Panc1 (cell line): ENCODE data around the gene CPT2. TPM values are rescaled to one million over a fixed set of nuclear protein-coding genes. Genes with fewer than 3 reads are reported as not detected.

Source experiments
- ATAC-seq: fragments of 200-7000 bp; cut with Tn5 transposase; 2 replicates; pipeline ENCODE4 v1.9.1; 2020; ENCODE audit warnings: mild to moderate bottlenecking, moderate library complexity
- BruUV-seq: library from RNA; stranded (reverse); fragments of 400-500 nt; replicated peaks from 2 replicates; lab custom pipeline; 2021; lab: Mats Ljungman, UMichigan
- CTCF ChIA-PET: fragments of 300-600 bp; sonication (Branson Sonifier 250); formaldehyde crosslinking; loops from one replicate; lab custom pipeline; 2022; ENCODE audit warnings: antibody characterized with exemption; lab: Charles Lee
- POLR2A ChIA-PET: fragments of 300-600 bp; sonication (Branson Sonifier 250); formaldehyde crosslinking; loops from one replicate; lab custom pipeline; 2022; ENCODE audit warnings: antibody characterized with exemption; lab: Charles Lee
- DNase-seq: peaks from one replicate; pipeline ENCODE4 v3.0.0-alpha.2; 2010; ENCODE audit warnings: low read depth, low spot score
- H3K27ac ChIP-seq: 2 replicates; pipeline ENCODE4 v1.5.1; 2011; ENCODE audit warnings: mild to moderate bottlenecking, low read length, inconsistent platforms
- H3K27me3 ChIP-seq: fragments of 200-500 bp; sonication (Bioruptor generic); 2 replicates; pipeline ENCODE4 v1.6.0; 2014; ENCODE audit warnings: low read length, inconsistent platforms; ENCODE audit not compliant: control insufficient read depth, insufficient read depth
- H3K36me3 ChIP-seq: fragments of 200-500 bp; sonication (Bioruptor generic); 2 replicates; pipeline ENCODE4 v1.5.1; 2014; ENCODE audit warnings: inconsistent platforms, mild to moderate bottlenecking, low read length, moderate library complexity; ENCODE audit not compliant: control insufficient read depth, insufficient read depth
- H3K4me1 ChIP-seq: 2 replicates; pipeline ENCODE4 v1.5.1; 2011; ENCODE audit warnings: inconsistent platforms, mild to moderate bottlenecking, low read length, moderate library complexity; ENCODE audit not compliant: control insufficient read depth, insufficient read depth
- H3K4me3 ChIP-seq, 2 experiments: 2 replicates each; pipeline ENCODE4 v1.5.1; 2011 to 2012; ENCODE audit warnings: low read depth in 2 of 2, low read length in 2 of 2, mild to moderate bottlenecking in 2 of 2, inconsistent platforms in 1 of 2, moderate library complexity in 1 of 2
- H3K9me3 ChIP-seq: fragments of 200-500 bp; sonication (Bioruptor generic); 2 replicates; pipeline ENCODE4 v1.5.1; 2014; ENCODE audit warnings: low read depth, mild to moderate bottlenecking, inconsistent platforms, low read length, moderate library complexity; ENCODE audit not compliant: control insufficient read depth, insufficient read depth
- CTCF ChIP-seq: fragments of 450-650 bp; IDR thresholded peaks from 2 replicates; pipeline ENCODE4 v1.5.1; 2017; ENCODE audit warnings: mild to moderate bottlenecking
- POLR2AphosphoS5 ChIP-seq: IDR thresholded peaks from 2 replicates; pipeline ENCODE4 v1.6.1; 2012; ENCODE audit warnings: mild to moderate bottlenecking, low read depth, low read length, moderate library complexity
- SIN3A ChIP-seq: IDR thresholded peaks from 2 replicates; pipeline ENCODE4 v1.6.1; 2012; ENCODE audit warnings: low read depth, mild to moderate bottlenecking, low read length, moderate library complexity, borderline replicate concordance; ENCODE audit not compliant: insufficient read depth
- TCF7L2 ChIP-seq: IDR thresholded peaks from 2 replicates; pipeline ENCODE4 v1.6.1; 2011; ENCODE audit warnings: mild to moderate bottlenecking, low read depth, low read length, inconsistent platforms
- in situ Hi-C: cut with HindIII; loops from 2 replicates; pipeline ENCODE4 v1.10.0; 2016; ENCODE audit warnings: low sequenced_read_pairs, low pct_unique_long_range_greater_than_20kb
- intact Hi-C: fragments of 100-400 bp; cut with micrococcal nuclease; formaldehyde crosslinking; loops from one replicate; pipeline ENCODE4 v1.10.0; 2022; ENCODE audit not compliant: unreplicated experiment
- total RNA-seq: library from RNA; stranded (reverse); gene quantifications from one replicate; pipeline ENCODE4 v1.2.1, GENCODE V29; 2021; ENCODE audit not compliant: unreplicated experiment
- TF ChIP-seq, protein P1 (sequence below), 2 experiments: IDR thresholded peaks; 2 replicates each; pipeline ENCODE4 v1.6.1; 2011 to 2012; ENCODE audit warnings: low read depth in 2 of 2, control low read depth in 1 of 2, low read length in 1 of 2, mild to moderate bottlenecking in 1 of 2, moderate library complexity in 1 of 2; ENCODE audit not compliant: insufficient read depth in 1 of 2

CPT2 gene
- total RNA-seq, 1 experiment from 2014 or later, result 18.9 TPM

DNA sequence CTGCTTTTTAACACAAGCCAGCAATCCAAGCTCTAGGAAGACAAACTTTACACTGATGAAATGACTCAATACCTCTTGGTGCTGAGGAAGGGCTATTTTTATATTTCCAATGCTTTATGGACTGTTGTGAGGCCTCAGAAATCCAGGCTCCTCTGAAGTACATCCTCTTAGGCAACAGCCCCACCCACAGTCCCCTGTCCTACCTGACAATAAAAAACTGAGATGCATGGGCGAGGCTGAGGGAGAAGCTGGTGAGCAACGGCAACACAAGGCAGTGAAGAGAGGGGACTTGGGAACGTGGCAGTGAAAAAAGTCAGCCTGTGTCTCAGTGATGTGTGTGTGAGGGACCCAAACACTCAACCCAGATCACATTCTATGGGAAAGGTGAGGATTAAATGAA, 10.1 kb upstream of the CPT2 start:
- no TSS peak for BruUV-seq
- DNase-seq (no peak), ATAC-seq (no peak)
- no peak overlapping the region for H3K4me3 ChIP-seq
- ChIA-PET POLR2A (no interaction called here), CTCF (interaction anchor here (1.4 kb wide), 1 partner anchor 10 kb away, joined by 5 read pairs; no protein-coding TSS in a partner anchor)
- H3K36me3 ChIP-seq, result no peaks in the 10 kb centered on the region
- no peaks in the 10 kb centered on the region for H3K9me3 ChIP-seq
- H3K27ac ChIP-seq, result no peak overlapping the region
- in situ Hi-C loops, result no loop called here
- H3K27me3 ChIP-seq, result no peaks in the 10 kb centered on the region
- intact Hi-C loops, result loop anchor here (10.0 kb wide), 1 partner anchor 282 kb away; no protein-coding TSS in a partner anchor
- H3K4me1 ChIP-seq, result no peaks in the 10 kb centered on the region
- TF ChIP-seq POLR2AphosphoS5 (no peak), SIN3A (no peak), CTCF (no peak), TCF7L2 (no peak)
- TF ChIP-seq, protein P1, sequence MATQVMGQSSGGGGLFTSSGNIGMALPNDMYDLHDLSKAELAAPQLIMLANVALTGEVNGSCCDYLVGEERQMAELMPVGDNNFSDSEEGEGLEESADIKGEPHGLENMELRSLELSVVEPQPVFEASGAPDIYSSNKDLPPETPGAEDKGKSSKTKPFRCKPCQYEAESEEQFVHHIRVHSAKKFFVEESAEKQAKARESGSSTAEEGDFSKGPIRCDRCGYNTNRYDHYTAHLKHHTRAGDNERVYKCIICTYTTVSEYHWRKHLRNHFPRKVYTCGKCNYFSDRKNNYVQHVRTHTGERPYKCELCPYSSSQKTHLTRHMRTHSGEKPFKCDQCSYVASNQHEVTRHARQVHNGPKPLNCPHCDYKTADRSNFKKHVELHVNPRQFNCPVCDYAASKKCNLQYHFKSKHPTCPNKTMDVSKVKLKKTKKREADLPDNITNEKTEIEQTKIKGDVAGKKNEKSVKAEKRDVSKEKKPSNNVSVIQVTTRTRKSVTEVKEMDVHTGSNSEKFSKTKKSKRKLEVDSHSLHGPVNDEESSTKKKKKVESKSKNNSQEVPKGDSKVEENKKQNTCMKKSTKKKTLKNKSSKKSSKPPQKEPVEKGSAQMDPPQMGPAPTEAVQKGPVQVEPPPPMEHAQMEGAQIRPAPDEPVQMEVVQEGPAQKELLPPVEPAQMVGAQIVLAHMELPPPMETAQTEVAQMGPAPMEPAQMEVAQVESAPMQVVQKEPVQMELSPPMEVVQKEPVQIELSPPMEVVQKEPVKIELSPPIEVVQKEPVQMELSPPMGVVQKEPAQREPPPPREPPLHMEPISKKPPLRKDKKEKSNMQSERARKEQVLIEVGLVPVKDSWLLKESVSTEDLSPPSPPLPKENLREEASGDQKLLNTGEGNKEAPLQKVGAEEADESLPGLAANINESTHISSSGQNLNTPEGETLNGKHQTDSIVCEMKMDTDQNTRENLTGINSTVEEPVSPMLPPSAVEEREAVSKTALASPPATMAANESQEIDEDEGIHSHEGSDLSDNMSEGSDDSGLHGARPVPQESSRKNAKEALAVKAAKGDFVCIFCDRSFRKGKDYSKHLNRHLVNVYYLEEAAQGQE (IDR thresholded peaks at IDR 0.05; ENCODE audit: insufficient read depth in 1 of 2, low read depth in 2 of 2, low read length in 1 of 2), result no peak

- CTCF ChIA-PET, result no interaction called here
- in situ Hi-C loops, result no loop called here
These were observed 9.2 kb upstream of the CPT2 start for GRCh38 chr1:53187401-53187800.

More at GRCh38 chr1:53187401-53187800, 9.2 kb upstream of the CPT2 start:
- no peak overlapping the region for H3K27ac ChIP-seq
- no peaks in the 10 kb centered on the region for H3K9me3 ChIP-seq
- TF ChIP-seq CTCF (no peak), SIN3A (no peak), POLR2AphosphoS5 (no peak), TCF7L2 (no peak)
- TF ChIP-seq, protein P1 (IDR thresholded peaks at IDR 0.05; ENCODE audit: insufficient read depth in 1 of 2, low read depth in 2 of 2, low read length in 1 of 2), result no peak
- POLR2A ChIA-PET, result no interaction called here
- H3K27me3 ChIP-seq, result no peaks in the 10 kb centered on the region
- no peaks in the 10 kb centered on the region for H3K4me1 ChIP-seq
- no TSS peak for BruUV-seq
- no peak overlapping the region for H3K4me3 ChIP-seq
- ATAC-seq (no peak), DNase-seq (no peak)
- no peaks in the 10 kb centered on the region for H3K36me3 ChIP-seq
- intact Hi-C loops, result loop anchor here (10.0 kb wide), 1 partner anchor 283 kb away; no protein-coding TSS in a partner anchor
